Natural killer cell (primary cell): ENCODE results near the gene MT1F. TPM values are rescaled to one million over a fixed set of nuclear protein-coding genes. Genes with fewer than 3 reads are reported as not detected.
A peak's percentile ranks its signal among the peaks of the same experiment; 100 is the strongest.

ENCODE experiments used
- ATAC-seq, 3 donors: fragments of 150-1000 bp in 2 of 3; fragments of 200-7000 bp in 1 of 3; cut with Tn5 transposase; 1 replicate in 1 of 3; 2 replicates in 2 of 3; pipeline ENCODE4 v1.10.0; 2021; ENCODE audit warnings: mild to moderate bottlenecking in 2 of 3, moderate library complexity in 2 of 3
- DNase-seq, 2 donors: peaks; one replicate each; pipeline versions ENCODE4 v3.0.0 to v3.0.0-alpha.2; 2013 to 2021; ENCODE audit warnings: mixed read lengths in 1 of 2
- H3K27ac ChIP-seq: one replicate; pipeline ENCODE4 v1.5.1; 2013; ENCODE audit warnings: mild to moderate bottlenecking, low read length
- H3K27me3 ChIP-seq: one replicate; pipeline ENCODE4 v1.6.1; 2013; ENCODE audit warnings: low read length; ENCODE audit not compliant: control insufficient read depth, insufficient read depth
- H3K36me3 ChIP-seq: one replicate; pipeline ENCODE4 v1.6.1; 2013; ENCODE audit warnings: low read length; ENCODE audit not compliant: control insufficient read depth, insufficient read depth
- H3K4me1 ChIP-seq: one replicate; pipeline ENCODE4 v1.6.1; 2013; ENCODE audit warnings: low read length; ENCODE audit not compliant: control insufficient read depth, insufficient read depth
- H3K4me3 ChIP-seq: one replicate; pipeline ENCODE4 v1.5.1; 2013; ENCODE audit warnings: low read length
- H3K9me3 ChIP-seq: one replicate; pipeline ENCODE4 v1.6.1; 2013; ENCODE audit warnings: low read length; ENCODE audit not compliant: control insufficient read depth, insufficient read depth
- H3K27ac Mint-ChIP-seq, 2 donors: one replicate each; pipeline ENCODE4 v1.8.0; 2022; ENCODE audit warnings: mild to moderate bottlenecking in 2 of 2, mixed read lengths in 2 of 2, moderate library complexity in 1 of 2
- H3K27me3 Mint-ChIP-seq, 2 donors: one replicate each; pipeline ENCODE4 v1.8.0; 2022; ENCODE audit warnings: low read depth in 2 of 2, mixed read lengths in 2 of 2
- H3K36me3 Mint-ChIP-seq: one replicate; pipeline ENCODE4 v1.8.0; 2022; ENCODE audit warnings: mixed read lengths
- H3K4me1 Mint-ChIP-seq, 2 donors: one replicate each; pipeline ENCODE4 v1.8.0; 2022; ENCODE audit warnings: mixed read lengths in 2 of 2
- H3K4me3 Mint-ChIP-seq: one replicate; pipeline ENCODE4 v1.8.0; 2022; ENCODE audit warnings: mild to moderate bottlenecking, moderate library complexity, mixed read lengths
- H3K9me3 Mint-ChIP-seq, 2 donors: one replicate each; pipeline ENCODE4 v1.8.0; 2022; ENCODE audit warnings: mixed read lengths in 2 of 2
- WGBS: methylation state at CpG from one replicate; pipeline ENCODE4 v1.1.7; 2013; ENCODE audit warnings: missing lambda C conversion rate; ENCODE audit not compliant: insufficient coverage; 5-methylcytosine and 5-hydroxymethylcytosine counted together
- intact Hi-C: fragments of 100-400 bp; cut with micrococcal nuclease; formaldehyde crosslinking; loops from one replicate; pipeline ENCODE4 v1.14.2; 2022
- total RNA-seq, 4 donors: library from RNA; stranded (reverse); fragments of 120-200 nt in 1 of 4; gene quantifications; one replicate each; pipeline versions ENCODE4 v1.2.3 to v1.2.4, GENCODE V29; 2013 to 2022
- TF ChIP-seq, protein P1 (sequence below): fragments of 200-600 bp; IDR thresholded peaks from one replicate; pipeline ENCODE4 v1.8.0; 2022; ENCODE audit warnings: antibody characterized with exemption

MT1F gene
- total RNA-seq, 3 donors from 2014 or later (not counting 1 experiment from before 2014, with no cell fraction given): 3.8 to 8.0 (median 5.4) TPM

DNA sequence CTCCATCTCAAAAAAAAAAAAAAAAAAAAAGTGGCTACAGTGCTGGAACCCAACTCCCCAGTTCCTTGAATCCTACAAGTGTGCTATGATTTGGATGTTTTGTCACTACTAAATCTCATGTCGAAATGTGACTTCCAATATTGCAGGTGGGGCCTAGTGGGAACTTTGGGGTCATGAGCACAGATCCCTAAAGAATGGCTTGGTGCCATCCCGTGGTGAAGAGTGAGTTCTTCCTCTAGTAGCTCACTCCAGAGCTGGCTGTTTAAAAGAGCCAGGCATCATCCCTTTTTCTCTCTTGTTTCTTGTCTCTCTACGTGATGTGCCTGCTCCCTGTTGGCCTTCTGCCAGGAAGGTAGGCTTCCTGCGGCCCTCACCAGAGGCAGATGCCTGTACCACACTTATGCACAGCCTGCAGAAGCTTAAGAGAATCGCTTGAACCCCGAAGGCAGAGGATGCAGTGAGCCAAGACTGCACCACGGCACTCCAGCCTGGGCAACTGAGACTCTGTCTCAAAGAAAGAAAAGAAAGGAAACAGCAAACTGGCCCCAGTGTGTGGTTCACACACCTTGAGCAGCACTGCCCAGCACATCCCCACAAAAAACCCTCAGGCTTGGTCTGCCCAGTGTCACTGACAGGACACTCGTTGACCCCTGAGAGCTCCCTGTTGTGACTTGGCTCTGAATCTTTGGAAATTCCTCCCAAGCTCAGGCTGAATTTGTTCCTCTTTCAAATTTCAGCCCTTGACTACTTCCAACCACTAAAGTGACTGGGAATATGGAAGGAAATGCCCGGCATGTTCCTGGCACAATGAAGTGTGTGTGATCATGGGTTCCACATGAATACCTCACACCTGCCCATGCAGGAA, 29.0 kb upstream of the MT1F start:
- H3K9me3 Mint-ChIP-seq: no peaks in the 10 kb centered on the region
- H3K4me1 Mint-ChIP-seq: peaks cover 12 to 22% of the 10 kb centered on the region in 2 donors
- WGBS: 77% methylated on average over 9 of the region's 9 CpGs
- intact Hi-C loops: no loop called here
- TF ChIP-seq, protein P1, sequence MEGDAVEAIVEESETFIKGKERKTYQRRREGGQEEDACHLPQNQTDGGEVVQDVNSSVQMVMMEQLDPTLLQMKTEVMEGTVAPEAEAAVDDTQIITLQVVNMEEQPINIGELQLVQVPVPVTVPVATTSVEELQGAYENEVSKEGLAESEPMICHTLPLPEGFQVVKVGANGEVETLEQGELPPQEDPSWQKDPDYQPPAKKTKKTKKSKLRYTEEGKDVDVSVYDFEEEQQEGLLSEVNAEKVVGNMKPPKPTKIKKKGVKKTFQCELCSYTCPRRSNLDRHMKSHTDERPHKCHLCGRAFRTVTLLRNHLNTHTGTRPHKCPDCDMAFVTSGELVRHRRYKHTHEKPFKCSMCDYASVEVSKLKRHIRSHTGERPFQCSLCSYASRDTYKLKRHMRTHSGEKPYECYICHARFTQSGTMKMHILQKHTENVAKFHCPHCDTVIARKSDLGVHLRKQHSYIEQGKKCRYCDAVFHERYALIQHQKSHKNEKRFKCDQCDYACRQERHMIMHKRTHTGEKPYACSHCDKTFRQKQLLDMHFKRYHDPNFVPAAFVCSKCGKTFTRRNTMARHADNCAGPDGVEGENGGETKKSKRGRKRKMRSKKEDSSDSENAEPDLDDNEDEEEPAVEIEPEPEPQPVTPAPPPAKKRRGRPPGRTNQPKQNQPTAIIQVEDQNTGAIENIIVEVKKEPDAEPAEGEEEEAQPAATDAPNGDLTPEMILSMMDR: no peak
- no peak overlapping the region for H3K27ac ChIP-seq
- H3K27me3 ChIP-seq: peaks cover 30% of the 10 kb centered on the region
- no peaks in the 10 kb centered on the region for H3K36me3 ChIP-seq
- no peaks in the 10 kb centered on the region for H3K36me3 Mint-ChIP-seq
- DNase-seq: no peak
- ATAC-seq: no peak
- no peak overlapping the region for H3K4me3 ChIP-seq
- H3K27me3 Mint-ChIP-seq: peaks cover 56 to 58% of the 10 kb centered on the region in 2 donors
- H3K4me3 Mint-ChIP-seq: no peak overlapping the region
- no peak overlapping the region for H3K27ac Mint-ChIP-seq
- H3K9me3 ChIP-seq: no peaks in the 10 kb centered on the region
- peaks cover 23% of the 10 kb centered on the region for H3K4me1 ChIP-seq

DNA sequence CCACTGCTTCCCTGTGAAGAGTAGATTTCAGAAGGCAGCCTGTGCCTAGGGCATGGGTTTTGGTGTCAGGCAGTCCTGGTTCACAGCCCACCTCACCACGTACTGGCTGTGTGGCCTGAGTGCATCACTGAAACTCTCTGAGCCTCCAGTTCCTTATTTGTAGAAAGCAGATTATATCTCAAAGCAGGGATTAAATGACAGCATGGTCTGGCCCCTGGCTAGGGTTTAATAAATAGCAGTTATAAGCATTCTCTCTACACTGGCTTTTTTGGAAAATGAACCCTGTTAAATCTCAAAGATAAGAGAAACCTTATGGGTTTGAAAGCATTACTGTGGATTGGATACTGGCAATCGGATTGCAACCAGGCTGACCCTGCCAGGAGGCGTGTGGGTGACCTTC, 28.2 kb upstream of the MT1F start:
- H3K36me3 Mint-ChIP-seq: no peaks in the 10 kb centered on the region
- no peak for DNase-seq
- WGBS: 89% methylated on average over 3 of the region's 3 CpGs
- no peak overlapping the region for H3K4me3 Mint-ChIP-seq
- ATAC-seq: no peak
- H3K9me3 Mint-ChIP-seq: no peaks in the 10 kb centered on the region
- TF ChIP-seq, protein P1: no peak
- no peaks in the 10 kb centered on the region for H3K36me3 ChIP-seq
- H3K27me3 ChIP-seq: peaks cover 34% of the 10 kb centered on the region
- H3K4me1 Mint-ChIP-seq: peaks cover 12 to 22% of the 10 kb centered on the region in 2 donors
- no peak overlapping the region for H3K27ac Mint-ChIP-seq
- peaks cover 23% of the 10 kb centered on the region for H3K4me1 ChIP-seq
- H3K27me3 Mint-ChIP-seq: peaks cover 57 to 60% of the 10 kb centered on the region in 2 donors
- no peak overlapping the region for H3K4me3 ChIP-seq
- H3K27ac ChIP-seq: no peak overlapping the region
- intact Hi-C loops: no loop called here
- no peaks in the 10 kb centered on the region for H3K9me3 ChIP-seq

DNA sequence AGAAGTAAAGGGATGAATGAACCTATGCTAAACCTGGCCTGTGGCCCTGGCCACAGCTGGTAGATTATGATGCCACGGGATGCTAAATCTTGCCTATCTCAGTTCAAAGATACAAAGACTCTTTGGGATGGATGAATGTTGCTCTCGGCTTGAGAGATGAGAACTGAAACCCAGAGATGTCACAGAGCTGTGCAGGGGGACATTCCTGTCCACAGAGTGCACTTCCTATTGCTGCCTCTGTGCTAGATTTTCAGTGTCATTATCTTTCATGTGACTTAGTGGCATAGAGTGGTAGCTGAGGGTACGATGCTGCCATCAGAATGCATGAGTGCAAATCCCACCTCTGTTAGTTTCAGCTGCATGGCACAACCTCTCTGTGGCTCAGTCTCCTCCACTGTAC, 27.6 kb upstream of the MT1F start:
- H3K9me3 ChIP-seq: no peaks in the 10 kb centered on the region
- intact Hi-C loops: no loop called here
- peaks cover 35% of the 10 kb centered on the region for H3K27me3 ChIP-seq
- TF ChIP-seq, protein P1: no peak
- Mint-ChIP-seq H3K4me3 (no peak overlapping the region), H3K27ac (no peak overlapping the region), H3K4me1 (peaks cover 7 to 21% of the 10 kb centered on the region in 2 donors), H3K27me3 (peaks cover 57 to 60% of the 10 kb centered on the region in 2 donors), H3K36me3 (no peaks in the 10 kb centered on the region), H3K9me3 (no peaks in the 10 kb centered on the region)
- no peak overlapping the region for H3K27ac ChIP-seq
- H3K36me3 ChIP-seq: no peaks in the 10 kb centered on the region
- WGBS: 71% methylated on average over 3 of the region's 3 CpGs
- DNase-seq (peak in 1 of 2 donors; percentile 19), ATAC-seq (no peak)
- H3K4me3 ChIP-seq: no peak overlapping the region
- peaks cover 21% of the 10 kb centered on the region for H3K4me1 ChIP-seq
